Left lung (tissue), 10 donors: ENCODE results near the gene LMF1. TPM values are rescaled to one million over a fixed set of nuclear protein-coding genes. Genes with fewer than 3 reads are reported as not detected.

Experiments used
- ATAC-seq: fragments of 200-7000 bp; cut with Tn5 transposase; one replicate; pipeline ENCODE4 v1.9.1; 2020; ENCODE audit warnings: moderate library complexity
- DNase-seq, 4 donors: peaks; one replicate each; pipeline ENCODE4 v3.0.0-alpha.2; 2013 to 2020
- H3K27ac ChIP-seq, 2 donors: fragments of 200-600 bp; sonication (generic) in 1 of 2; one replicate each; pipeline versions ENCODE4 v1.5.0 to v1.8.0; 2020 to 2021
- H3K27me3 ChIP-seq, 2 donors: fragments of 200-600 bp; sonication (generic) in 1 of 2; one replicate each; pipeline versions ENCODE4 v1.5.0 to v1.8.0; 2020 to 2021
- H3K36me3 ChIP-seq, 2 donors: fragments of 200-600 bp; sonication (generic) in 1 of 2; one replicate each; pipeline versions ENCODE4 v1.5.0 to v1.8.0; 2020 to 2021
- H3K4me1 ChIP-seq, 2 donors: fragments of 200-600 bp; one replicate each; pipeline ENCODE4 v1.8.0; 2021
- H3K4me3 ChIP-seq, 2 donors: fragments of 200-600 bp; sonication (generic) in 1 of 2; one replicate each; pipeline versions ENCODE4 v1.5.0 to v1.8.0; 2020 to 2021; ENCODE audit warnings: mild to moderate bottlenecking in 1 of 2
- H3K9me3 ChIP-seq, 2 donors: fragments of 200-600 bp; sonication (generic) in 1 of 2; one replicate each; pipeline versions ENCODE4 v1.5.0 to v1.8.0; 2020 to 2021
- intact Hi-C, 2 donors: fragments of 100-400 bp; cut with DNase I; formaldehyde crosslinking; loops; one replicate each; pipeline versions ENCODE4 v1.11.2 to v1.14.2; 2022
- polyA plus RNA-seq, 6 donors: library from polyadenylated mRNA; unstranded; fragments of 120-200 nt; gene quantifications; one replicate each; pipeline ENCODE4 v1.2.1, GENCODE V29; 2013; ENCODE audit not compliant: insufficient read length in 6 of 6
- total RNA-seq, 2 donors: library from RNA; stranded (reverse); fragmentation: NEBNext Ultra II Directional; extraction: Animal tissue kit (Norgen Biotek cat#: 25700); gene quantifications; one replicate each; pipeline ENCODE4 v1.2.1, GENCODE V29; 2021
- TF ChIP-seq, protein P1 (sequence below), 2 donors: fragments of 200-600 bp; sonication (generic) in 1 of 2; IDR thresholded peaks; one replicate each; pipeline versions ENCODE4 v1.5.0 to v1.8.0; 2021; ENCODE audit warnings: antibody characterized with exemption in 2 of 2
- donor health status: DM: no; HTN: yes; CAD: no.
- donor health status: DM: no; HTN: no; CAD: no.

LMF1 gene
- total and polyA plus RNA-seq, 8 donors = 15.5 to 23.1 (median 20.4) TPM

DNA sequence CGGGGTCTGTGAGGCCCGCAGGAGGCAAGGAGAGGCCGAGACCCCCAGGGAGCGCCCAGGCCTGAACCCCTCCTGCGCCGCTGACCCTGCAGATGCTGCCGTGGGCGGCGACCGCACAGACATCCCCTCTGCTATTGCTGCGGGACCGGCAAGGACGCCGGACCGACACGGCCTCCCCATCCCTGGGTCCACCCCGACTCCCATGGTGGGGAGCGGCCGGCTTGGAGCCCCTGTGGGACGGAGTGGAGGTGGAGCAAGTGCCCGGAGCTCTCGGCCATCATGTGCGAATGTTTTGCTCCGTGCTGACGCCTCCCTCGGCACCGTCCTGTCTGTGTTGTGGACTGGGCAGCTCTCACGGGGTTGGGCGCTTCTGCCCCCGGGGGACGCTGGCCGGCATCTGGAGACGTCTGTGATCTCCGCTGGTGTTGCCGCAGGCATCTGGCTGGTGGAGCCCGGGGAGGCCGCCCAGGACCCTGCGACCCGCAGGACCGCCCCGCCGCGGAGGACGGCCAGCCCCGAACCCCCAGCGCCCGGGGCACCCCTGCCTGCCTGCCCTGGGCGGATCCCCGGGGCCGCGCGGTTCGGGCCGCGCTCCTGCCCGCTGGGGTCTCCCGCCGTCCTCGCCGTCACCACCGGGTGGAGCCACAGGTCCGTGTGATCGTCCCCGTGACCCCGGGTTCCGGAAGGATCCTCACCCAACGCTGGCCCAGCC, 157.4 kb downstream of the LMF1 start:
- peaks cover 19 to 80% of the 10 kb centered on the region in 2 donors for H3K27me3 ChIP-seq
- ATAC-seq = peak; percentile 79
- peaks cover 7 to 14% of the 10 kb centered on the region in 2 donors for H3K4me1 ChIP-seq
- peak in 2 of 4 donors; percentile 13 to 36 for DNase-seq
- H3K36me3 ChIP-seq = no peaks in the 10 kb centered on the region
- TF ChIP-seq, protein P1, sequence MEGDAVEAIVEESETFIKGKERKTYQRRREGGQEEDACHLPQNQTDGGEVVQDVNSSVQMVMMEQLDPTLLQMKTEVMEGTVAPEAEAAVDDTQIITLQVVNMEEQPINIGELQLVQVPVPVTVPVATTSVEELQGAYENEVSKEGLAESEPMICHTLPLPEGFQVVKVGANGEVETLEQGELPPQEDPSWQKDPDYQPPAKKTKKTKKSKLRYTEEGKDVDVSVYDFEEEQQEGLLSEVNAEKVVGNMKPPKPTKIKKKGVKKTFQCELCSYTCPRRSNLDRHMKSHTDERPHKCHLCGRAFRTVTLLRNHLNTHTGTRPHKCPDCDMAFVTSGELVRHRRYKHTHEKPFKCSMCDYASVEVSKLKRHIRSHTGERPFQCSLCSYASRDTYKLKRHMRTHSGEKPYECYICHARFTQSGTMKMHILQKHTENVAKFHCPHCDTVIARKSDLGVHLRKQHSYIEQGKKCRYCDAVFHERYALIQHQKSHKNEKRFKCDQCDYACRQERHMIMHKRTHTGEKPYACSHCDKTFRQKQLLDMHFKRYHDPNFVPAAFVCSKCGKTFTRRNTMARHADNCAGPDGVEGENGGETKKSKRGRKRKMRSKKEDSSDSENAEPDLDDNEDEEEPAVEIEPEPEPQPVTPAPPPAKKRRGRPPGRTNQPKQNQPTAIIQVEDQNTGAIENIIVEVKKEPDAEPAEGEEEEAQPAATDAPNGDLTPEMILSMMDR (IDR thresholded peaks at IDR 0.05) = peak; percentile 23 to 44
- H3K27ac ChIP-seq = no peak overlapping the region
- no peak overlapping the region for H3K4me3 ChIP-seq
- H3K9me3 ChIP-seq = no peaks in the 10 kb centered on the region
- intact Hi-C loops = no loop called here

DNA sequence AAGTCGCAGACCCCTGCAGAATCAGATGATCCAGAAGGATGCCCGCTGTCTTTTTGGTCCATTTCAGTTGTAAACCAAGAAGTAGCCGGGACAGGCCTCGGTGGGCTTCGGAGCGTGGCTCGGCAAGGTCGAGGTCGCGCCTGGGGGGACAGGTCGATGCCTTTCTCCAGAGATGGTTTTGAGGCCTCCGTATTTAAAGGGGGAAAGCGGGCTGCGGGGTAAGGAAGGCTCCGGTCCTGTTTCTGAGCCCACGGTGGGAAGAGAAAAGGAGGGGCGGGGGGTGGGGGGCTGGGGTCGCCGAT, 162.7 kb downstream of the LMF1 start:
- Histone ChIP-seq H3K27me3 (peaks cover 2 to 36% of the 10 kb centered on the region in 2 donors), H3K27ac (peak overlapping the region in 1 of 2 donors; percentile 96), H3K4me1 (peaks cover 0 to 20% of the 10 kb centered on the region in 2 donors), H3K9me3 (no peaks in the 10 kb centered on the region), H3K36me3 (no peaks in the 10 kb centered on the region), H3K4me3 (peak overlapping the region; percentile 78 to 88)
- TF ChIP-seq, protein P1 (IDR thresholded peaks at IDR 0.05) = no peak
- no peak for DNase-seq
- intact Hi-C loops = no loop called here
- ATAC-seq = no peak

DNA sequence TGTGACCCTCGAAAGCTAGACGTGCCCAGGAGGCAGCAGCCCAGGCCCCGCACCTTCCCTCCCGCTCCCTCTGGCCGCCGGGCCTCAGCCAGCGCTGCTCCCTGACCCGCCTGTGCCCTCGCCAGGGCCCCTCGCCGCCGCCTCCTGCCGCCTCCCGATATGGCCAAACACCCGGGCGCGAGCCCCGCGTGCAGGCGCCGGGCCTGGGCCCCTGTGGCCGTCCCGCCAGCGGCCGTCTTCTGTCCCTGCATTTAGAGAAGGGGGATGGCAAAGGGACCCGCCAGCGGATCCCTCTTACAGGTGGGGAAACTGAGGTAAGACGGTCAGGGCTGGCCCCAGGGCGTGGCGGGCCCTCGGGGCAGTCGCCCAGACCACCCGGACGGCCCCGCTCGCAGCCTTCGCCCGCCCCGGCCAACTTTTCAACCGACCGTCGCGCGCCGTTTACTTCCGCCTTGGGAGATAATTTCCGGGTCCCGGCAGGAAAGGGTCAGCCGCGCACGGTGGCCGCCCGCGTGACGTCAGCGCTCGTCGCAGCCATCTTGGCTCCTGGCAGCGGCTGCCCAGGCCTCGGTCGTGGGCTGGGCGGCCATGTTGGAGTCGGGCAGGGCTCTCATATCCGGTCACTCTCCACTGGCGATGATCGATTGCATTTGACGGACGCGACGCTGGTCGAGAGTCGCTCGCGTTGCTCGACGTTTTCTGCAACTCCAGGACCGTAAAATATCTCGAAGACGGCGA, 163.3 kb downstream of the LMF1 start:
- DNase-seq = peak; percentile 87 to 97 (median 96)
- intact Hi-C loops = no loop called here
- TF ChIP-seq, protein P1 (IDR thresholded peaks at IDR 0.05) = no peak
- H3K9me3 ChIP-seq = no peaks in the 10 kb centered on the region
- H3K36me3 ChIP-seq = no peaks in the 10 kb centered on the region
- peak overlapping the region; percentile 78 to 88 for H3K4me3 ChIP-seq
- H3K27me3 ChIP-seq = peaks cover 0 to 36% of the 10 kb centered on the region in 2 donors
- ATAC-seq = peak; percentile 99
- H3K4me1 ChIP-seq = peaks cover 0 to 20% of the 10 kb centered on the region in 2 donors
- peak overlapping the region; percentile 88 to 96 for H3K27ac ChIP-seq

DNA sequence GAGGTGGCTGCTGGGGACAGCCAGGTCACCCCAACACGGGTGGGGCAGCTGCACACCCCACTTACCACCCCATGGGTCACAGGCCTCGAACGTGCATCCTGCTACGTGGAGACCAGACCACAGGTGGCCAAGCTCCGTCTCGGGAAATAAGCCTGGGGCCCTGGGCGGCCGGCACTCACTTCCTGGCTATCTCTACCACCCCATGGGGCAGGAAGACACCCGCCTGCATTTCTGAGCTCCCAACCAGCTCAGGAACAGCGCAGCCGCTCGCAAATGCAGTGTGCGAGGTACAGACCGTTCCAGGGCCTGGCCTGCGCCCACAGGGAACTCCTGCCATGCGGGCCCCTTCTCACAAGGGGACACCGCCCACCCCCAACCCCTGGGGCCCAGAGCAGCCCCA, 165.3 kb downstream of the LMF1 start:
- intact Hi-C loops = no loop called here
- ATAC-seq = no peak
- TF ChIP-seq, protein P1 (IDR thresholded peaks at IDR 0.05) = no peak

More for the DNA sequence above, 165.3 kb downstream of the LMF1 start:
- Histone ChIP-seq H3K27ac (no peak overlapping the region), H3K4me1 (peaks cover 0 to 20% of the 10 kb centered on the region in 2 donors), H3K4me3 (no peak overlapping the region), H3K9me3 (no peaks in the 10 kb centered on the region), H3K27me3 (peaks cover 15 to 38% of the 10 kb centered on the region in 2 donors), H3K36me3 (no peaks in the 10 kb centered on the region)
- DNase-seq = no peak
